Liver (tissue), 9 donors: ENCODE data around the gene ATP2B2. TPM values are rescaled to one million over a fixed set of nuclear protein-coding genes. Genes with fewer than 3 reads are reported as not detected.

Source experiments
- DNase-seq: peaks from one replicate; pipeline ENCODE4 v3.0.0-alpha.2; 2017; ENCODE audit warnings: low spot score
- H3K27ac ChIP-seq, 2 donors: one replicate each; pipeline ENCODE4 v1.7.0; 2013; ENCODE audit warnings: inconsistent platforms in 2 of 2, low read length in 2 of 2, control low read depth in 1 of 2, low read depth in 1 of 2, mild to moderate bottlenecking in 1 of 2
- H3K27me3 ChIP-seq, 4 donors: one replicate each; pipeline versions ENCODE4 v1.6.1 to v1.7.0; 2013; ENCODE audit warnings: low read length in 3 of 4, inconsistent platforms in 1 of 4, mild to moderate bottlenecking in 1 of 4, moderate library complexity in 1 of 4; ENCODE audit not compliant: control insufficient read depth in 4 of 4, insufficient read depth in 4 of 4
- H3K36me3 ChIP-seq, 4 donors: one replicate each; pipeline versions ENCODE4 v1.6.1 to v1.7.0; 2013; ENCODE audit warnings: low read length in 3 of 4, mild to moderate bottlenecking in 3 of 4, low read depth in 1 of 4, moderate library complexity in 1 of 4; ENCODE audit not compliant: control insufficient read depth in 4 of 4, insufficient read depth in 3 of 4
- H3K4me1 ChIP-seq, 4 donors: one replicate each; pipeline versions ENCODE4 v1.6.1 to v1.7.0; 2013; ENCODE audit warnings: low read length in 3 of 4, mild to moderate bottlenecking in 3 of 4, moderate library complexity in 1 of 4; ENCODE audit not compliant: control insufficient read depth in 4 of 4, insufficient read depth in 4 of 4
- H3K4me3 ChIP-seq, 3 donors: one replicate each; pipeline versions ENCODE4 v1.6.1 to v1.7.0; 2013; ENCODE audit warnings: low read length in 3 of 3, control low read depth in 1 of 3, low read depth in 1 of 3, mild to moderate bottlenecking in 1 of 3
- H3K9ac ChIP-seq, 2 donors: one replicate each; pipeline ENCODE4 v1.7.0; 2013; ENCODE audit warnings: low read length in 2 of 2, mild to moderate bottlenecking in 2 of 2, moderate library complexity in 2 of 2, control low read depth in 1 of 2, low read depth in 1 of 2
- H3K9me3 ChIP-seq, 4 donors: one replicate each; pipeline versions ENCODE4 v1.6.1 to v1.7.0; 2013; ENCODE audit warnings: low read length in 3 of 4; ENCODE audit not compliant: control insufficient read depth in 4 of 4
- EGR1 ChIP-seq, 2 donors: IDR thresholded peaks; 2 replicates each; pipeline ENCODE4 v1.6.1; 2016 to 2018; ENCODE audit warnings: antibody characterized with exemption in 2 of 2, low read depth in 2 of 2
- FOXA1 ChIP-seq: IDR thresholded peaks from 2 replicates; pipeline ENCODE4 v1.6.1; 2016; ENCODE audit warnings: antibody characterized with exemption
- FOXA2 ChIP-seq: IDR thresholded peaks from 2 replicates; pipeline ENCODE4 v1.6.1; 2016; ENCODE audit warnings: antibody characterized with exemption
- GABPA ChIP-seq, 2 donors: IDR thresholded peaks in 1 of 2; conservative IDR thresholded peaks in 1 of 2; 2 replicates each; pipeline ENCODE4 v1.6.1; 2016; ENCODE audit warnings: antibody characterized with exemption in 2 of 2, mild to moderate bottlenecking in 1 of 2, moderate library complexity in 1 of 2
- HNF4A ChIP-seq, 2 donors: conservative IDR thresholded peaks; 2 replicates each; pipeline ENCODE4 v1.6.1; 2016; ENCODE audit warnings: antibody characterized with exemption in 2 of 2, mild to moderate bottlenecking in 2 of 2
- HNF4G ChIP-seq: IDR thresholded peaks from 2 replicates; pipeline ENCODE4 v1.6.1; 2016; ENCODE audit warnings: antibody characterized with exemption
- JUND ChIP-seq, 2 donors: IDR thresholded peaks; 2 replicates each; pipeline ENCODE4 v1.6.1; 2016; ENCODE audit warnings: antibody characterized with exemption in 2 of 2
- NR2F2 ChIP-seq: IDR thresholded peaks from 2 replicates; pipeline ENCODE4 v1.6.1; 2016; ENCODE audit warnings: antibody characterized with exemption
- RAD21 ChIP-seq, 2 donors: IDR thresholded peaks; 2 replicates each; pipeline ENCODE4 v1.6.1; 2016; ENCODE audit warnings: antibody characterized with exemption in 2 of 2, mild to moderate bottlenecking in 2 of 2
- RXRA ChIP-seq, 2 donors: IDR thresholded peaks; 2 replicates each; pipeline ENCODE4 v1.6.1; 2017 to 2018; ENCODE audit warnings: antibody characterized with exemption in 2 of 2, mild to moderate bottlenecking in 1 of 2
- SP1 ChIP-seq: IDR thresholded peaks from 2 replicates; pipeline ENCODE4 v1.6.1; 2018; ENCODE audit warnings: antibody characterized with exemption, mild to moderate bottlenecking
- TAF1 ChIP-seq: conservative IDR thresholded peaks from 2 replicates; pipeline ENCODE4 v1.6.1; 2016; ENCODE audit warnings: antibody characterized with exemption, mild to moderate bottlenecking
- YY1 ChIP-seq: IDR thresholded peaks from 2 replicates; pipeline ENCODE4 v1.6.1; 2016; ENCODE audit warnings: antibody characterized with exemption, mild to moderate bottlenecking
- WGBS: extraction: QIAGEN DNeasy Blood & Tissue Kit; methylation state at CpG from one replicate; pipeline ENCODE4 v1.1.7; 2013; 5-methylcytosine and 5-hydroxymethylcytosine counted together
- polyA plus RNA-seq, 2 donors: library from polyadenylated mRNA; stranded (reverse) in 1 of 2; unstranded in 1 of 2; fragments of 200-250 nt in 1 of 2; fragments of >200 nt in 1 of 2; fragmentation: Nextera tagmentation in 1 of 2; extraction: Ambion mirVana in 1 of 2; gene quantifications; one replicate each; pipeline versions ENCODE4 v1.2.1 to v1.2.3, GENCODE V29; 2013 to 2015
- total RNA-seq, 2 donors: library from RNA; depleted of rRNA; stranded (reverse); fragments of >200 nt; gene quantifications; one replicate each; pipeline ENCODE4 v1.2.3, GENCODE V29; 2014
- TF ChIP-seq, protein P1 (sequence below): IDR thresholded peaks from 2 replicates; pipeline ENCODE4 v1.6.1; 2016; ENCODE audit warnings: antibody characterized with exemption, mild to moderate bottlenecking
- TF ChIP-seq, protein P2 (sequence below): IDR thresholded peaks from 2 replicates; pipeline ENCODE4 v1.6.1; 2016; ENCODE audit warnings: antibody characterized with exemption
- TF ChIP-seq, protein P3 (sequence below): IDR thresholded peaks from 2 replicates; pipeline ENCODE4 v1.6.1; 2016; ENCODE audit warnings: antibody characterized with exemption
- TF ChIP-seq, protein P4 (sequence below): fragments of 150-350 bp; IDR thresholded peaks from 2 replicates; pipeline ENCODE4 v1.5.1; 2017; ENCODE audit warnings: improper control_type of control experiment, low read depth, low read length; ENCODE audit not compliant: missing input control
- TF ChIP-seq, protein P5 (sequence below): IDR thresholded peaks from 2 replicates; pipeline ENCODE4 v1.6.1; 2016; ENCODE audit warnings: antibody characterized with exemption
- donor health status: healthy.
- donor health status: healthy.
- donor health status: healthy.
- donor health status: healthy.
- donor health status: healthy.

ATP2B2 gene
- total and polyA plus RNA-seq, 4 donors = 10.4 to 27.8 (median 20.7) TPM

DNA sequence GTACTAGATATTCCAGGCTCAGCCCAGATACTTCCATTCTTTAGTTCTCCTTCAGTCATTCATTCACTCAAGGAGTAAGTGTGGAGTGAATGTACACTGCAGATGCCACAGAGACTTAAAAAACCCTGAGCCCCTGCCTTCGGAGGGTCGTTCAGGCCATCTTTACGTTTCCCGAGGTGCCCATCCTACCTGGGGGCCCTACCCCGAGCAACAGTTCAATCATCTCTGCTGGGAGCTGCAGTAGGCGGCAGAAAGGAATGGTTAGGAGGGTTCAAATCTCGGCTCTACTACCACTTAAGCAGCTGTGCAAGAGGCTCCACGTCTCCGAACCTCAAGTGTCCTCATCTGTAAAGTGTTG, 185.1 kb downstream of the ATP2B2 start:
- H3K9me3 ChIP-seq = no peaks in the 10 kb centered on the region
- peak overlapping the region; percentile 66 to 86 for H3K27ac ChIP-seq
- TF ChIP-seq, protein P1, sequence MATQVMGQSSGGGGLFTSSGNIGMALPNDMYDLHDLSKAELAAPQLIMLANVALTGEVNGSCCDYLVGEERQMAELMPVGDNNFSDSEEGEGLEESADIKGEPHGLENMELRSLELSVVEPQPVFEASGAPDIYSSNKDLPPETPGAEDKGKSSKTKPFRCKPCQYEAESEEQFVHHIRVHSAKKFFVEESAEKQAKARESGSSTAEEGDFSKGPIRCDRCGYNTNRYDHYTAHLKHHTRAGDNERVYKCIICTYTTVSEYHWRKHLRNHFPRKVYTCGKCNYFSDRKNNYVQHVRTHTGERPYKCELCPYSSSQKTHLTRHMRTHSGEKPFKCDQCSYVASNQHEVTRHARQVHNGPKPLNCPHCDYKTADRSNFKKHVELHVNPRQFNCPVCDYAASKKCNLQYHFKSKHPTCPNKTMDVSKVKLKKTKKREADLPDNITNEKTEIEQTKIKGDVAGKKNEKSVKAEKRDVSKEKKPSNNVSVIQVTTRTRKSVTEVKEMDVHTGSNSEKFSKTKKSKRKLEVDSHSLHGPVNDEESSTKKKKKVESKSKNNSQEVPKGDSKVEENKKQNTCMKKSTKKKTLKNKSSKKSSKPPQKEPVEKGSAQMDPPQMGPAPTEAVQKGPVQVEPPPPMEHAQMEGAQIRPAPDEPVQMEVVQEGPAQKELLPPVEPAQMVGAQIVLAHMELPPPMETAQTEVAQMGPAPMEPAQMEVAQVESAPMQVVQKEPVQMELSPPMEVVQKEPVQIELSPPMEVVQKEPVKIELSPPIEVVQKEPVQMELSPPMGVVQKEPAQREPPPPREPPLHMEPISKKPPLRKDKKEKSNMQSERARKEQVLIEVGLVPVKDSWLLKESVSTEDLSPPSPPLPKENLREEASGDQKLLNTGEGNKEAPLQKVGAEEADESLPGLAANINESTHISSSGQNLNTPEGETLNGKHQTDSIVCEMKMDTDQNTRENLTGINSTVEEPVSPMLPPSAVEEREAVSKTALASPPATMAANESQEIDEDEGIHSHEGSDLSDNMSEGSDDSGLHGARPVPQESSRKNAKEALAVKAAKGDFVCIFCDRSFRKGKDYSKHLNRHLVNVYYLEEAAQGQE = no peak
- TF ChIP-seq EGR1 (IDR thresholded peaks at IDR 0.05; ENCODE audit: low read depth in 2 of 2) = no peak
- no peak for TF ChIP-seq HNF4G
- TF ChIP-seq, protein P2, sequence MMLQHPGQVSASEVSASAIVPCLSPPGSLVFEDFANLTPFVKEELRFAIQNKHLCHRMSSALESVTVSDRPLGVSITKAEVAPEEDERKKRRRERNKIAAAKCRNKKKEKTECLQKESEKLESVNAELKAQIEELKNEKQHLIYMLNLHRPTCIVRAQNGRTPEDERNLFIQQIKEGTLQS = no peak
- no peak for TF ChIP-seq FOXA2
- H3K9ac ChIP-seq = peak overlapping the region; percentile 63 to 90
- peak overlapping the region; percentile 86 to 93 (median 88) for H3K4me3 ChIP-seq
- under 1% methylated on average over 9 of the region's 9 CpGs for WGBS
- no peaks in the 10 kb centered on the region for H3K27me3 ChIP-seq
- H3K4me1 ChIP-seq = peaks cover 7 to 33% (median 29%) of the 10 kb centered on the region in 4 donors
- peaks cover 6 to 22% (median 13%) of the 10 kb centered on the region in 4 donors for H3K36me3 ChIP-seq
- no peak for DNase-seq

DNA sequence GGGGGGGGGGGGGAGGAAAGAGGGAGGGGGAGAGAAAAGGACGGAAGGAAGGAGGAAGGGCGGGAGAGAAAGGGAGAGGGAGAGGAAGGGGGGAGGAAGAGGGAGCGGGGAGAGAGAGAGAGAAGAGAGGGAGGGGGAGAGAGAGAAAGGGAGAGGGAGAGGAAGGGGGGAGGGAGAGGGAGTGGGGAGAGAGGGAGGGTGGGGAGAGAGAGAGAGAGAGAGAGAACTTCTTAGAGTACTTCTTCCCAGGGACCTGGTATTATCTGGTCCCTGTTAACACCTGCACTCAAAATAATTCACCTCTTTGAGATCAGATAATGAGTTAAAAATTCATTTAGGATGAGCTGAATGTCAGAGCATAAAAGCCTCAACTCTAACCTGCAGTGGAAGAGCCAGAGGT, 185.6 kb downstream of the ATP2B2 start:
- Histone ChIP-seq H3K36me3 (peaks cover 9 to 26% (median 15%) of the 10 kb centered on the region in 4 donors), H3K4me1 (peaks cover 7 to 33% (median 29%) of the 10 kb centered on the region in 4 donors), H3K27ac (no peak overlapping the region), H3K9ac (peak overlapping the region; percentile 63 to 90), H3K4me3 (peak overlapping the region; percentile 86 to 93 (median 88)), H3K27me3 (no peaks in the 10 kb centered on the region), H3K9me3 (no peaks in the 10 kb centered on the region)
- DNase-seq = no peak
- TF ChIP-seq JUND (IDR thresholded peaks at IDR 0.05) (no peak), GABPA (IDR thresholded peaks at IDR 0.05 in 1 of 2, conservative IDR thresholded peaks at IDR 0.05 in 1 of 2) (no peak), TAF1 (no peak), RAD21 (IDR thresholded peaks at IDR 0.05) (no peak), FOXA2 (no peak), HNF4A (conservative IDR thresholded peaks at IDR 0.05) (no peak), YY1 (no peak), NR2F2 (no peak), RXRA (IDR thresholded peaks at IDR 0.05) (no peak), SP1 (no peak), FOXA1 (no peak), EGR1 (IDR thresholded peaks at IDR 0.05; ENCODE audit: low read depth in 2 of 2) (no peak), HNF4G (no peak)
- TF ChIP-seq, protein P3, sequence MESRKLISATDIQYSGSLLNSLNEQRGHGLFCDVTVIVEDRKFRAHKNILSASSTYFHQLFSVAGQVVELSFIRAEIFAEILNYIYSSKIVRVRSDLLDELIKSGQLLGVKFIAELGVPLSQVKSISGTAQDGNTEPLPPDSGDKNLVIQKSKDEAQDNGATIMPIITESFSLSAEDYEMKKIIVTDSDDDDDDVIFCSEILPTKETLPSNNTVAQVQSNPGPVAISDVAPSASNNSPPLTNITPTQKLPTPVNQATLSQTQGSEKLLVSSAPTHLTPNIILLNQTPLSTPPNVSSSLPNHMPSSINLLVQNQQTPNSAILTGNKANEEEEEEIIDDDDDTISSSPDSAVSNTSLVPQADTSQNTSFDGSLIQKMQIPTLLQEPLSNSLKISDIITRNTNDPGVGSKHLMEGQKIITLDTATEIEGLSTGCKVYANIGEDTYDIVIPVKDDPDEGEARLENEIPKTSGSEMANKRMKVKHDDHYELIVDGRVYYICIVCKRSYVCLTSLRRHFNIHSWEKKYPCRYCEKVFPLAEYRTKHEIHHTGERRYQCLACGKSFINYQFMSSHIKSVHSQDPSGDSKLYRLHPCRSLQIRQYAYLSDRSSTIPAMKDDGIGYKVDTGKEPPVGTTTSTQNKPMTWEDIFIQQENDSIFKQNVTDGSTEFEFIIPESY = no peak
- TF ChIP-seq, protein P2 = no peak
- TF ChIP-seq, protein P1 = no peak
- TF ChIP-seq, protein P4, sequence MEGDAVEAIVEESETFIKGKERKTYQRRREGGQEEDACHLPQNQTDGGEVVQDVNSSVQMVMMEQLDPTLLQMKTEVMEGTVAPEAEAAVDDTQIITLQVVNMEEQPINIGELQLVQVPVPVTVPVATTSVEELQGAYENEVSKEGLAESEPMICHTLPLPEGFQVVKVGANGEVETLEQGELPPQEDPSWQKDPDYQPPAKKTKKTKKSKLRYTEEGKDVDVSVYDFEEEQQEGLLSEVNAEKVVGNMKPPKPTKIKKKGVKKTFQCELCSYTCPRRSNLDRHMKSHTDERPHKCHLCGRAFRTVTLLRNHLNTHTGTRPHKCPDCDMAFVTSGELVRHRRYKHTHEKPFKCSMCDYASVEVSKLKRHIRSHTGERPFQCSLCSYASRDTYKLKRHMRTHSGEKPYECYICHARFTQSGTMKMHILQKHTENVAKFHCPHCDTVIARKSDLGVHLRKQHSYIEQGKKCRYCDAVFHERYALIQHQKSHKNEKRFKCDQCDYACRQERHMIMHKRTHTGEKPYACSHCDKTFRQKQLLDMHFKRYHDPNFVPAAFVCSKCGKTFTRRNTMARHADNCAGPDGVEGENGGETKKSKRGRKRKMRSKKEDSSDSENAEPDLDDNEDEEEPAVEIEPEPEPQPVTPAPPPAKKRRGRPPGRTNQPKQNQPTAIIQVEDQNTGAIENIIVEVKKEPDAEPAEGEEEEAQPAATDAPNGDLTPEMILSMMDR = no peak
- TF ChIP-seq, protein P5, sequence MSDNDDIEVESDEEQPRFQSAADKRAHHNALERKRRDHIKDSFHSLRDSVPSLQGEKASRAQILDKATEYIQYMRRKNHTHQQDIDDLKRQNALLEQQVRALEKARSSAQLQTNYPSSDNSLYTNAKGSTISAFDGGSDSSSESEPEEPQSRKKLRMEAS = no peak
- WGBS = 13% methylated on average over 3 of the region's 3 CpGs
